Measurements from ENCODE around the gene SPRYD3. TPM values are rescaled to one million over a fixed set of nuclear protein-coding genes. Genes with fewer than 3 reads are reported as not detected.
A peak's percentile ranks its signal among the peaks of the same experiment; 100 is the strongest.
"Not testable (repeated sequence)": the region's sequence is repeated elsewhere in the genome, so short reads cannot be mapped to it uniquely, and the experiment has no call there.

SPRYD3 gene
- total RNA-seq, 4 donors from 2014 or later: 37.8 to 82.7 (median 58.9) TPM

- DNase-seq: peak; percentile 56 to 59
- no peaks in the 10 kb centered on the region for H3K9me3 ChIP-seq
- peak within 1 kb of the TSS in 2 of 3 donors; percentile 17 to 40 for H3K4me3 ChIP-seq (replicated peaks in 1 of 3)
- intact Hi-C loops (cut with DNase I): loop anchor here (2.0 kb wide), 1 partner anchor 33 kb away; no protein-coding TSS in a partner anchor
- 5 to 11% methylated on average over 19 of the region's 51 CpGs for WGBS, 2 donors
- no peaks in the 10 kb centered on the region for H3K36me3 ChIP-seq
- peak within 1 kb of the TSS; percentile 59 to 76 (median 72) for H3K27ac ChIP-seq
- H3K27me3 ChIP-seq: no peaks in the 10 kb centered on the region
- no peak for TF ChIP-seq POLR2A (IDR thresholded peaks at IDR 0.05)
- TF ChIP-seq CTCF (IDR thresholded peaks at IDR 0.05): peak in 1 of 6 experiments; percentile 9
- H3K4me1 ChIP-seq: peaks cover 13 to 34% of the 10 kb centered on the region in 2 donors
Observed at GRCh38 chr12:53097564-53098353, 18.6 kb upstream of the SPRYD3 start, which contains the start of gene IGFBP6. TSS of gene IGFBP6 (plus strand) at chr12:53097667. CDS start at chr12:53097718, 51 bp downstream.

- 1 to 5% methylated on average over 9 of the region's 9 CpGs for WGBS, 2 donors
- Histone ChIP-seq H3K9me3 (no peaks in the 10 kb centered on the region), H3K27me3 (no peaks in the 10 kb centered on the region), H3K27ac (peak overlapping the region; percentile 59 to 76 (median 72)), H3K4me3 (replicated peaks in 1 of 3) (peak overlapping the region in 2 of 3 donors; percentile 17 to 40), H3K4me1 (peaks cover 13 to 34% of the 10 kb centered on the region in 2 donors), H3K36me3 (no peaks in the 10 kb centered on the region)
- intact Hi-C loops (cut with DNase I): loop anchor here (2.0 kb wide), 1 partner anchor 32 kb away; no protein-coding TSS in a partner anchor
- DNase-seq: no peak
- no peak for TF ChIP-seq POLR2A (IDR thresholded peaks at IDR 0.05)
- no peak for TF ChIP-seq CTCF (IDR thresholded peaks at IDR 0.05)
Observed at GRCh38 chr12:53097207-53097563, 18.0 kb upstream of the SPRYD3 start.

DNA sequence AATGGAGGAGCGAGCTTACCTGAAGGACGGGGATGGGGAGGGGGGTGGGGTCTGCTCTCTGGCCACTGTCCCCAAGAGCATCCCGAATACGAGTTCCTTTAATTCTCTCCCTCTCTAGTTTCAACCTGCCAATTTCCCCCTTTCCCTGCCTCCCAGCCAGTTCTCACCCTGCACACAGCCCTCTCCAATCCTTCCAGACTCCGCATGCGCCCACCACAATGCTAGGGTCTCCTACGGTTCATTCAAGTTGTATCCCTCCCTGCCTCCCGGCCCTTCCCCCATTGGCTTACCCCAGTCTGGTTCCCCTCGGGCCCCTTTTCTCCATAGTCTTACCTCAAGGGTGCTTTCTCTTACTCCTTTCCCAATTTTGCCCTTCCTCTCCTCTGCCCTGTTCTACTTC lies 17.6 kb upstream of the SPRYD3 start:
- TF ChIP-seq POLR2A (IDR thresholded peaks at IDR 0.05) (no peak), CTCF (IDR thresholded peaks at IDR 0.05) (no peak)
- whole genome bisulfite sequencing, 2 donors: 30 to 31% methylated on average over 9 of the region's 9 CpGs
- peak overlapping the region; percentile 59 to 76 (median 72) for H3K27ac ChIP-seq
- DNase-seq: no peak
- peak overlapping the region in 1 of 3 donors; percentile 40 for H3K4me3 ChIP-seq (replicated peaks in 1 of 3)
- H3K4me1 ChIP-seq: peaks cover 13 to 34% of the 10 kb centered on the region in 2 donors
- no peaks in the 10 kb centered on the region for H3K27me3 ChIP-seq
- H3K36me3 ChIP-seq: no peaks in the 10 kb centered on the region
- no peaks in the 10 kb centered on the region for H3K9me3 ChIP-seq
- intact Hi-C loops (cut with DNase I): loop anchor here (2.0 kb wide), 1 partner anchor 32 kb away; no protein-coding TSS in a partner anchor

DNA sequence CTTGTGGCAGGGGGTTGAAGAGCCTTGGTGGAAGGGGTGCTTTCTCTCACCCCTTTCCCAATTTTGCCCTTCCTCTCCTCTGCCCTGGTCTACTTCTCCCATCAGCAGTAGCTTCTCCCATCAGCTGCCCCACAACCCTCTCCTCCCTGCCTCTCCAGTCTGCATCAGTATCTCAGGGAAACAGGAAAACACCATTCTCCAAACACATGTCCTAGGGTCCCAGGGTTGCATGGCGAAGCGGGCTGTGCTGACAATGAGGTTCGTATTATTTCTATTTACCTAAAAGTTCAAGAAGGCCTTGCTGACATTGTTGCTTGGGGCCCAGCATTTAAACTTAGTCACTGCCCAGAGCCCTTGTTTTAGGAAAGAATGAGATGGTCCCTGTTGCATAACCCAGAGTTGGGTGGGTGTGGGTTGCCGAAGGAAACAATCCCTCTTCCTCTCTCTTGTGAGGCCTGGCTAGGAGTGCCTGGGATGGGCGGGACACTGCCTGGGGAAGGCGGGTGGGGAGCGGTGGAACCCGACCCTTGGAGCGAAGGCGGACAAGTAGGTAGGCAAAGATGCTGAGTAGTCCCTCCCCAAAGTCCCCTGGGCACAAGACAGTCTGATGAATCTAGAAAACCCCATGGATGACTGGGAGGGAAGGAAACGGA lies 17.0 kb upstream of the SPRYD3 start:
- Histone ChIP-seq H3K9me3 (no peaks in the 10 kb centered on the region), H3K27me3 (no peaks in the 10 kb centered on the region), H3K27ac (peak overlapping the region; percentile 59 to 76 (median 72)), H3K4me3 (replicated peaks in 1 of 3) (no peak overlapping the region), H3K36me3 (no peaks in the 10 kb centered on the region), H3K4me1 (peaks cover 13 to 34% of the 10 kb centered on the region in 2 donors)
- intact Hi-C loops (cut with DNase I): loop anchor here (2.0 kb wide), 1 partner anchor 31 kb away; no protein-coding TSS in a partner anchor
- 51 to 56% methylated on average over 11 of the region's 11 CpGs for WGBS, 2 donors
- peak in 1 of 2 donors; percentile 30 for DNase-seq
- TF ChIP-seq POLR2A (IDR thresholded peaks at IDR 0.05) (no peak), CTCF (IDR thresholded peaks at IDR 0.05) (no peak)

DNA sequence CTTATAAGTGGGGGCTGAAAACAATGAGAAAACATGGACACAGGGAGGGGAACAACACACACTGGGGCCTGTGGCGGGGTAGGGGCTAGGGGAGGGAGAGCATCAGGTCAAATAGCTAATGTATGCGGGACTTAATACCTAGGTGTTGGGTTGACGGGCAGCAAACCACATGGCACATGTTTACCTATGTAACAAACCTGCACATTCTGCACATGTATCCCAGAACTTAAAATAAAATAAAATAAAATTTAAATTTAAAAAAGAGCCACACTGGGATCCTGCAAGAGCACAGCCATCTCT lies 16.4 kb upstream of the SPRYD3 start:
- H3K9me3 ChIP-seq; H3K36me3 ChIP-seq; H3K4me3 ChIP-seq (replicated peaks in 1 of 3); DNase-seq; intact Hi-C loops (cut with DNase I); H3K27me3 ChIP-seq: not testable (repeated sequence)
- WGBS, 2 donors: 97% methylated on average over 3 of the region's 3 CpGs
- Histone ChIP-seq H3K4me1 (peaks cover 13 to 34% of the 10 kb centered on the region in 2 donors), H3K27ac (peak overlapping the region in 1 of 3 donors; percentile 50)

GRCh38 chr12:53094796-53095595 lies 15.8 kb upstream of the SPRYD3 start:
- intact Hi-C loops (cut with DNase I); DNase-seq; H3K4me3 ChIP-seq (replicated peaks in 1 of 3); H3K27me3 ChIP-seq; H3K27ac ChIP-seq; H3K36me3 ChIP-seq; H3K9me3 ChIP-seq: not testable (repeated sequence)
- peaks cover 13 to 34% of the 10 kb centered on the region in 2 donors for H3K4me1 ChIP-seq
- whole genome bisulfite sequencing, 2 donors: 89 to 95% methylated on average over 5 of the region's 5 CpGs
